Cardiac septum (tissue), 1 donor: Measurements from ENCODE around the gene SSRP1. TPM values are rescaled to one million over a fixed set of nuclear protein-coding genes. Genes with fewer than 3 reads are reported as not detected.

Experiments
- DNase-seq: peaks from one replicate; pipeline ENCODE4 v3.0.0-alpha.2; 2020; ENCODE audit warnings: low spot score
- intact Hi-C: fragments of 100-400 bp; cut with DNase I; formaldehyde crosslinking; loops from one replicate; pipeline ENCODE4 v1.14.0; 2022
- total RNA-seq: library from RNA; stranded (reverse); fragmentation: NEBNext Ultra II Directional; extraction: Animal tissue kit (Norgen Biotek cat#: 25700); gene quantifications from one replicate; pipeline ENCODE4 v1.2.1, GENCODE V29; 2021
- donor health status: DM: no; HTN: no; CAD: no.

SSRP1 gene
- total RNA-seq, 1 donor from 2014 or later = 35.4 TPM

- intact Hi-C loops = loop anchor here (5.0 kb wide), 2 partner anchors 46 to 121 kb away; no protein-coding TSS in a partner anchor
- DNase-seq = no peak
These were observed 12.4 kb downstream of the SSRP1 start for GRCh38 chr11:57323167-57323854.

GRCh38 chr11:57322256-57323166, 13.2 kb downstream of the SSRP1 start:
- peak; percentile 91 for DNase-seq
- intact Hi-C loops = loop anchor here (5.0 kb wide), 2 partner anchors 45 to 120 kb away; no protein-coding TSS in a partner anchor

- intact Hi-C loops = loop anchor here (5.0 kb wide), 2 partner anchors 44 to 119 kb away; no protein-coding TSS in a partner anchor
- DNase-seq = no peak
These were observed 14.1 kb downstream of the SSRP1 start for GRCh38 chr11:57321388-57322255.

- DNase-seq = no peak
- intact Hi-C loops = loop anchor here (5.0 kb wide), 2 partner anchors 44 to 119 kb away; no protein-coding TSS in a partner anchor
These were observed 14.8 kb downstream of the SSRP1 start for GRCh38 chr11:57320719-57321387.

GRCh38 chr11:57320067-57320718, 15.5 kb downstream of the SSRP1 start:
- DNase-seq = no peak
- intact Hi-C loops = loop anchor here (5.0 kb wide), 2 partner anchors 43 to 118 kb away; no protein-coding TSS in a partner anchor

- DNase-seq = no peak
- intact Hi-C loops = no loop called here
These were observed 17.5 kb downstream of the SSRP1 start for GRCh38 chr11:57318178-57318577.

- no peak for DNase-seq
- intact Hi-C loops = no loop called here
These were observed 19.7 kb downstream of the SSRP1 start for GRCh38 chr11:57316017-57316416.

- no peak for DNase-seq
- intact Hi-C loops = no loop called here
These were observed 20.2 kb downstream of the SSRP1 start for GRCh38 chr11:57315491-57315890.

- no peak for DNase-seq
- intact Hi-C loops = no loop called here
These were observed 21.3 kb downstream of the SSRP1 start for GRCh38 chr11:57314221-57314973.

- intact Hi-C loops = no loop called here
- DNase-seq = no peak
These were observed 21.9 kb downstream of the SSRP1 start for GRCh38 chr11:57313788-57314135.

GRCh38 chr11:57313071-57313787, 22.5 kb downstream of the SSRP1 start:
- intact Hi-C loops = no loop called here
- DNase-seq = no peak

GRCh38 chr11:57312511-57313021, 23.1 kb downstream of the SSRP1 start:
- no peak for DNase-seq
- intact Hi-C loops = no loop called here

- intact Hi-C loops = no loop called here
- peak; percentile 92 for DNase-seq
These were observed 24.4 kb downstream of the SSRP1 start for GRCh38 chr11:57311109-57311936.

- intact Hi-C loops = no loop called here
- DNase-seq = no peak
These were observed 25.0 kb downstream of the SSRP1 start for GRCh38 chr11:57310630-57311086.

- DNase-seq = no peak
These were observed 25.6 kb downstream of the SSRP1 start for GRCh38 chr11:57310091-57310490.

More at GRCh38 chr11:57310091-57310490, 25.6 kb downstream of the SSRP1 start:
- intact Hi-C loops = no loop called here
